HG02973 (cell line): ENCODE data around the gene RS1.

ENCODE experiments used
- ATAC-seq: cut with Tn5 transposase; IDR thresholded peaks from one replicate; pipeline ENCODE4 v1.9.1; 2021; ENCODE audit warnings: moderate library complexity; ENCODE audit not compliant: unreplicated experiment

RS1 gene

DNA sequence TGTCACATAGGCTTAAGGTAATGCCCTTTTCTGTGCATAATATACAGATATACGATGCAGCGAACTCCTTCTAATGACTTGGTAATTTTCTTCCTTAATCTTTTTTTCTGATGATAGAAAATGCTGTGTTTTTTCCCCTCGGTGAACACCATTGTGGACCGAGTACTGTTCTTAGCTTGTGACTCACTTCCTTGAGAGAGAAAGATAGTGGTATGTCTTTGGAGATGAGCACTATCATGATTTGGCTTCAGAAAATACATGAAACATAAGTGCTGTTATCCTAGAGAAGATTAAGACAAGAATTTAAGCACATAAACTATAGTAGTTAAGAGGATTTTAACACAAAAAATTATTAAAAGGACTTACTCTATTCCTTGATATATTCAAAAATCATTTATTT is 63.9 kb downstream of the RS1 start:
- no peak for ATAC-seq

DNA sequence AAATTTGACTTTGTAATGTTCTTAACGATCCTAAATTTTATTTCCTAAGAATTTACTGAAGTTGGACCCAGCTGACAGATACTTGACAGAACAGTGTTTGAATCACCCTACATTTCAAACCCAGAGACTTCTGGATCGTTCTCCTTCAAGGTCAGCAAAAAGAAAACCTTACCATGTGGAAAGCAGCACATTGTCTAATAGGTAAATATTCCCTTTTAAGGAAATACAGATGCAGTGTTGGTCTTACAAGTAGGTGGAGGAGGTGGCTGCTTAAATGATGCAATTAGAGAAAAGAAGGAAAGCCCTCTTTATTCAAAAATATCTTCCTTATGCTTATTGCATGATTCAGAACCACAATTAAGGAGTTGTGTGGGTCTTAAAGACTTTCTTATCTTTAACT is 73.5 kb downstream of the RS1 start:
- ATAC-seq = no peak

DNA sequence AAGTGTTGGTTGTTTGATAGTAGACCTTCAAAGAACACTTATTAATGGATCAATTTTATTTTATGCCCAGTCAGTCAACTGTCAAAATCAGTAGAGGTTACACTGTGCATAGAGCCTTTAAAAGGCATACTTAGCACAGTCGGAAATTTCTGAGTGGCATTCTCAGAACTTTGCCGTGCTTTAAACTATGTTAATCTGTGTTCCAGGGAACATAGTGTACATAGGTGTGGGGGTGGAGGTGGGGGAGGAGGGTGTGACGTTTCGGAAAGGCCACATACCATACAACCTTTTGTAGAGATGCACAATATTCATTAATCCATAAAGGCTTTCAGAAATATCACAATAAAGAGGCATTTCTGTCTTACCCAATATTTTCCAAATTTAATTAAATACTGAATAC is 75.8 kb downstream of the RS1 start:
- no peak for ATAC-seq

DNA sequence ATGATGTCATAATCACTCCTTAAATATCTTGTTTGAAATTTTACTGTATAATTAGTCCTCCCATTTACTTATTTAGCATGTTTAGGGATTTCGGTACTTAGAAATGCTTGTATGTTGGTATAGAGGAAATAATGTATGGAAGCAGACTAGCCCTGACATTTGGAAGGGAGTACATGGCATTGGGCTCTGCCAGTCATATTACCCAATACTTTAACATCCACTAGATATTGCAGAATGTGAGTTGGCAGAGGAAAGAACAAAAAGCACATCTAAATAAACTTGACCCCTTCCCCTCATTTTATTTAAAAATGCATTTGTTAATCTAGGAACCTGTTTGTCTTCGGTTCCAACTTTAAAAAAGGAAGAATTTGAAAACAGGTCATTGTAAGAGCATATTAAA is 77.8 kb downstream of the RS1 start:
- ATAC-seq = no peak

DNA sequence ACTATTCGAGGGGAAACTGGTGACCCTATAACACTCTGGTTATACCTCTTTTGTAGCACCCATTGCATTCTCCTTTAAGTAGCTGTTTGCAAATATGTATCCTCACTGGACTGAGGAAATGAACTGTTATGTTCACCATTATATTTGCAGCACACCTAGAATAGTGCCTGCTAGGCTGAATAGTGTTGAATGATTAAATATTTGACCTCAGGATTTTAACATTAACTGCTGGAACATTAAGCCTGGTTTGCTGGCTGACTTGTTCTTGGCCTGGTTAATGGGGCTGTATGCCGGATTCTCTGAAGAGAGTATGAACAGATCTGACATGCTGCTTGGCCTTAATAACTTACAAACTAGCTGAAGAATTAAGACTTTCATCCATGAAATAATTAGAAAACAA is 80.1 kb downstream of the RS1 start:
- ATAC-seq = no peak
